GM18498 (cell line): ENCODE measurements around the gene AURKAIP1.
"Not testable (repeated sequence)": the region's sequence is repeated elsewhere in the genome, so short reads cannot be mapped to it uniquely, and the experiment has no call there.

ENCODE experiments used
- ATAC-seq: cut with Tn5 transposase; IDR thresholded peaks from one replicate; pipeline ENCODE4 v1.9.1; 2021; ENCODE audit warnings: mild to moderate bottlenecking, moderate library complexity; ENCODE audit not compliant: unreplicated experiment

Gene AURKAIP1

GRCh38 chr1:1374929-1375662 is at the start of gene AURKAIP1:
Gene AURKAIP1 (minus strand): TSS chr1:1375207. CDS start chr1:1374756, 451 bp downstream.
- ATAC-seq = peak; percentile 85

- no peak for ATAC-seq
These were observed 49.7 kb upstream of the AURKAIP1 start for GRCh38 chr1:1424707-1425106.

- no peak for ATAC-seq
These were observed 48.2 kb upstream of the AURKAIP1 start for GRCh38 chr1:1423245-1423597.

GRCh38 chr1:1422465-1423244 is 47.6 kb upstream of the AURKAIP1 start:
- ATAC-seq = no peak

- ATAC-seq = no peak
These were observed 47.0 kb upstream of the AURKAIP1 start for GRCh38 chr1:1421907-1422464.

- no peak for ATAC-seq
These were observed 46.3 kb upstream of the AURKAIP1 start, which contains the start of gene ANKRD65 for GRCh38 chr1:1421147-1421906. Gene ANKRD65 (minus strand): TSS chr1:1421276. CDS start chr1:1421005, 271 bp downstream.

GRCh38 chr1:1420654-1421141 is 45.7 kb upstream of the AURKAIP1 start:
- no peak for ATAC-seq

GRCh38 chr1:1419813-1420653 is 45.0 kb upstream of the AURKAIP1 start:
- ATAC-seq = no peak

- no peak for ATAC-seq
These were observed 44.4 kb upstream of the AURKAIP1 start for GRCh38 chr1:1419363-1419812.

- ATAC-seq = no peak
These were observed 43.7 kb upstream of the AURKAIP1 start for GRCh38 chr1:1418464-1419362.

- not testable (repeated sequence) for ATAC-seq
These were observed 42.9 kb upstream of the AURKAIP1 start for GRCh38 chr1:1417825-1418463.

- not testable (repeated sequence) for ATAC-seq
These were observed 42.4 kb upstream of the AURKAIP1 start for GRCh38 chr1:1417396-1417795.

GRCh38 chr1:1415751-1416150 is 40.7 kb upstream of the AURKAIP1 start:
- no peak for ATAC-seq

- not testable (repeated sequence) for ATAC-seq
These were observed 37.4 kb upstream of the AURKAIP1 start for GRCh38 chr1:1412311-1412902.

- ATAC-seq = no peak
These were observed 36.6 kb upstream of the AURKAIP1 start for GRCh38 chr1:1411626-1412025.

GRCh38 chr1:1410238-1410637 is 35.2 kb upstream of the AURKAIP1 start:
- ATAC-seq = not testable (repeated sequence)

GRCh38 chr1:1407636-1408318 is 32.8 kb upstream of the AURKAIP1 start:
- peak; percentile 41 for ATAC-seq
